WI38 (cell line): Measurements from ENCODE around the gene RALGDS.

Experiments used
- H3K4me3 ChIP-seq: 2 replicates; pipeline ENCODE4 v1.5.1; 2011; ENCODE audit warnings: low read depth, mild to moderate bottlenecking, control low read depth, low read length
- CTCF ChIP-seq: IDR thresholded peaks from 2 replicates; pipeline ENCODE4 v1.5.1; 2012; ENCODE audit warnings: low read depth, mild to moderate bottlenecking, control low read depth, low read length

Gene RALGDS

GRCh38 chr9:133149130-133150015 lies 28.3 kb upstream of the RALGDS start:
- no peak for TF ChIP-seq CTCF
- peak overlapping the region; percentile 45 for H3K4me3 ChIP-seq

GRCh38 chr9:133148199-133149129 lies 27.4 kb upstream of the RALGDS start:
- H3K4me3 ChIP-seq = peak overlapping the region; percentile 74
- no peak for TF ChIP-seq CTCF

GRCh38 chr9:133147412-133148198 lies 26.6 kb upstream of the RALGDS start:
- H3K4me3 ChIP-seq = peak overlapping the region; percentile 74
- peak; percentile 99 for TF ChIP-seq CTCF

- no peak for TF ChIP-seq CTCF
- H3K4me3 ChIP-seq = no peak overlapping the region
These were observed 25.8 kb upstream of the RALGDS start for GRCh38 chr9:133146746-133147411.

GRCh38 chr9:133144904-133145851 lies 24.1 kb upstream of the RALGDS start:
- peak overlapping the region; percentile 40; the same call in 1 of the 2 replicates for H3K4me3 ChIP-seq
- TF ChIP-seq CTCF = no peak
